Type B pancreatic cell (in vitro differentiated cells): ENCODE data around the gene XPR1. TPM values are rescaled to one million over a fixed set of nuclear protein-coding genes. Genes with fewer than 3 reads are reported as not detected.

ENCODE experiments used
- DNase-seq: peaks from one replicate; pipeline ENCODE4 v3.0.0; 2021; ENCODE audit warnings: mixed read lengths; ENCODE audit not compliant: unreplicated experiment; ENCODE audit errors: extremely low spot score
- H3K27ac Mint-ChIP-seq: 2 replicates; pipeline ENCODE4 v1.8.0; 2021; ENCODE audit warnings: mild to moderate bottlenecking, mixed read lengths
- H3K27me3 Mint-ChIP-seq: 2 replicates; pipeline ENCODE4 v1.8.0; 2021; ENCODE audit warnings: mixed read lengths
- H3K36me3 Mint-ChIP-seq: 2 replicates; pipeline ENCODE4 v1.8.0; 2021; ENCODE audit warnings: mixed read lengths
- H3K4me1 Mint-ChIP-seq: one replicate; pipeline ENCODE4 v1.8.0; 2021; ENCODE audit warnings: mixed read lengths; ENCODE audit not compliant: unreplicated experiment
- H3K4me3 Mint-ChIP-seq: 2 replicates; pipeline ENCODE4 v1.8.0; 2021; ENCODE audit warnings: mild to moderate bottlenecking, mixed read lengths
- H3K9me3 Mint-ChIP-seq: 2 replicates; pipeline ENCODE4 v1.8.0; 2021; ENCODE audit warnings: mixed read lengths
- total RNA-seq: library from RNA; stranded (reverse); gene quantifications from 2 replicates; pipeline ENCODE4 v1.2.1, GENCODE V29; 2021; ENCODE audit warnings: low replicate concordance
- TF ChIP-seq, protein P1 (sequence below): fragments of 200-600 bp; sonication (generic); conservative IDR thresholded peaks from 2 replicates; pipeline ENCODE4 v1.5.0; 2021; ENCODE audit warnings: antibody characterized with exemption, mild to moderate bottlenecking

Gene XPR1
- total RNA-seq, 1 donor from 2014 or later = 48.5 TPM

DNA sequence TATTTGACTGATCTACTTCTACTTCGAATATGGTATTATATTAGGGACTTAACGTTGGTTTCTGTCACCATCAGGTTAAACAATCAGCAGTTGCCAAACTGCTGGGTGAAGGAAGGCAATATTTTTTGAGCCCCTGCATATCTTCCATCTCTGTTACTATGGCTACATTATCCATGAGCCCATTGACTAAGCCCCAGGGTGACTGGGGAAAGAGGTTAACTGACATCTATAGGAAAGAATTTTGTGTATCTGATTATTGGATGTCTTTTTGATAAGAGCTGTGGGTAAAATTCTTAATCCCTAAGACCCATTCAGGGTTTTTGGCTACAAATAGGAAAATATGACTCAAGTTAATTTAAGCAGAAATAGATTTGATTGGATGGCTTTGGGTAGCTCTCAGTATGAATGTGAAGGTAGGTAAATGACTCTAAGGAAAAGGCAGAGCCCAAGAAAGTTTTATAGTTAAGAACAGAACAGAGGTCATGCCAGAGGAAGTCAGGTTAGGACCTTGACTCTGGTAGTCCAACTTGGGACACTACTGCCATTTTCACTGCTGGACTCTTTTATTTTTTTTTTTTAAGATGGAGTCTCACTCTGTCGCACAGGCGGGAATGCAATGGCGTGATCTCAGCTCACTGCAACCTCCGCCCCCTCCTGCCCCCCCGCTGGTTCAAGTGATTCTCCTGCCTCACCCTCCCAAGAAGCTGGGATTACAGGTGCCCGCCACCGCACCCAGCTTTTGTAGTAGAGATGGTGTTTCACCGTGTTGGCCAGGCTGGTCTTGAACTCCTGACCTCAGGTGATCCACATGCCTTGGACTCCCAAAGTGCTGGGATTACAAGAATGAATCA is 8.9 kb upstream of the XPR1 start:
- no peak for DNase-seq
- H3K9me3 Mint-ChIP-seq = no peaks in the 10 kb centered on the region
- H3K27me3 Mint-ChIP-seq = peaks cover 3% of the 10 kb centered on the region
- H3K4me3 Mint-ChIP-seq = no peak overlapping the region
- H3K27ac Mint-ChIP-seq = no peak overlapping the region
- no peaks in the 10 kb centered on the region for H3K4me1 Mint-ChIP-seq
- TF ChIP-seq, protein P1, sequence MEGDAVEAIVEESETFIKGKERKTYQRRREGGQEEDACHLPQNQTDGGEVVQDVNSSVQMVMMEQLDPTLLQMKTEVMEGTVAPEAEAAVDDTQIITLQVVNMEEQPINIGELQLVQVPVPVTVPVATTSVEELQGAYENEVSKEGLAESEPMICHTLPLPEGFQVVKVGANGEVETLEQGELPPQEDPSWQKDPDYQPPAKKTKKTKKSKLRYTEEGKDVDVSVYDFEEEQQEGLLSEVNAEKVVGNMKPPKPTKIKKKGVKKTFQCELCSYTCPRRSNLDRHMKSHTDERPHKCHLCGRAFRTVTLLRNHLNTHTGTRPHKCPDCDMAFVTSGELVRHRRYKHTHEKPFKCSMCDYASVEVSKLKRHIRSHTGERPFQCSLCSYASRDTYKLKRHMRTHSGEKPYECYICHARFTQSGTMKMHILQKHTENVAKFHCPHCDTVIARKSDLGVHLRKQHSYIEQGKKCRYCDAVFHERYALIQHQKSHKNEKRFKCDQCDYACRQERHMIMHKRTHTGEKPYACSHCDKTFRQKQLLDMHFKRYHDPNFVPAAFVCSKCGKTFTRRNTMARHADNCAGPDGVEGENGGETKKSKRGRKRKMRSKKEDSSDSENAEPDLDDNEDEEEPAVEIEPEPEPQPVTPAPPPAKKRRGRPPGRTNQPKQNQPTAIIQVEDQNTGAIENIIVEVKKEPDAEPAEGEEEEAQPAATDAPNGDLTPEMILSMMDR = no peak
- H3K36me3 Mint-ChIP-seq = no peaks in the 10 kb centered on the region

- no peaks in the 10 kb centered on the region for H3K36me3 Mint-ChIP-seq
- no peak for DNase-seq
- TF ChIP-seq, protein P1 = peak; percentile 54
Measured at GRCh38 chr1:180623579-180624347, 8.1 kb upstream of the XPR1 start.

DNA sequence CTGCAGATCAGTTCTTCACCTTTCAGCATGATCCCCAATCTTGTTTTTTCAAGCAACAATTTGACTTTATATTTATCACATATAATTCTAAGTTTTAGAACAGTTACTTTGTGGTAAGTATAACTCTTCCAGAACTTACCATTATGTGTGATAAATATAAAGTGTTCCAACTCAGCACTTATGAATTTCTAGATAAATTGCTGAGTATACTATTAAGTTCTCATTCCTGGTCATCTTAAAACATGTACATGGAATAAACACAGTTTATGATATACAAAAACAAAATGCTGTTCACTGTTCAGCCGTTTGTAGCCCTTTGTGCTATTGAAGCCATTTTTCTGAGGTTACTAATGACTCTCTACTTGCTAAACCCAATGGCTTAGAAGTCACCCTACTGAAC is 5.1 kb upstream of the XPR1 start:
- H3K4me1 Mint-ChIP-seq = no peaks in the 10 kb centered on the region
- no peak overlapping the region for H3K27ac Mint-ChIP-seq
- H3K27me3 Mint-ChIP-seq = peaks cover 3% of the 10 kb centered on the region
- no peak for DNase-seq
- H3K4me3 Mint-ChIP-seq = no peak overlapping the region
- TF ChIP-seq, protein P1 = no peak
- H3K9me3 Mint-ChIP-seq = no peaks in the 10 kb centered on the region
- no peaks in the 10 kb centered on the region for H3K36me3 Mint-ChIP-seq

More at GRCh38 chr1:180623579-180624347, 8.1 kb upstream of the XPR1 start:
- H3K27me3 Mint-ChIP-seq = peaks cover 3% of the 10 kb centered on the region
- H3K27ac Mint-ChIP-seq = no peak overlapping the region
- no peaks in the 10 kb centered on the region for H3K9me3 Mint-ChIP-seq
- H3K4me1 Mint-ChIP-seq = no peaks in the 10 kb centered on the region
- H3K4me3 Mint-ChIP-seq = no peak overlapping the region

DNA sequence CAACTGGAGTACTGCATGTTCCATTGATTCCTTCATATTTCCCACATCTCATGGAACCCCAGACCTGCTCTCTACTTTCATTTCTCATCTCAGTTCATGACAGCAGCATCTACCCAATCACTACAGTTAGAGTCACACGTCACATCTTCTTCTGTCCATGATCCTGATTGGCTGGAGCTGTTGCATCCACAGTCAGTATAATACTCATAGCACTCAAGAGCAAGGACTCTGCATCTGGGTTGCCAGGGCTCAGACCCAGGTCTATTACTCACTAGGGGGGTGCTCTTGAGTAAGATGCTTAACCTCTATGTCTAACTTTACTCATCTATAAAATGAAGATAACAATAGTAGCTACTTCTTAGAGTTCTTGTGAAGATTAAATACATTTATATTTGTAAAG is 4.4 kb upstream of the XPR1 start:
- Mint-ChIP-seq H3K27me3 (peaks cover 3% of the 10 kb centered on the region), H3K4me1 (no peaks in the 10 kb centered on the region), H3K27ac (no peak overlapping the region), H3K9me3 (no peaks in the 10 kb centered on the region), H3K36me3 (no peaks in the 10 kb centered on the region), H3K4me3 (no peak overlapping the region)
- no peak for DNase-seq
- TF ChIP-seq, protein P1 = no peak

DNA sequence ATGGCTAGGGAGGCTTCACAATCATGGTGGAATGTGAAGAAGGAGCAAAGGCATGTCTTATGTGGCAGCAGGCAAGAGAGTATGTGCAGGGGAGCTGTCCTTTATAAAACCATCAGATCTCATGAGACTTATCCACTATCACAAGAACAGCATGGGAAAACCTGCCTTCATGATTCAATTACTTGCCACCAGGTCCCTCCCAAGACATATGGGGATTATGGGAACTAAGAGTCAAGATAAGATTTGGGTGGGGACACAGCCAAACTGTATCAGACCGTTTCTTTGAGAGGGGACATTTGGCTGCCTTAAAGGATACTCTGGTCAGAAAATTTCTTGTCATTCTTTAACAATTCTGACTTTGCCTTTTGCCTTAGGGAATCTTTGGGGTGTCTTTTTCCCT is 3.2 kb upstream of the XPR1 start:
- Mint-ChIP-seq H3K4me1 (no peaks in the 10 kb centered on the region), H3K4me3 (no peak overlapping the region), H3K27me3 (peaks cover 3% of the 10 kb centered on the region), H3K36me3 (no peaks in the 10 kb centered on the region), H3K27ac (no peak overlapping the region), H3K9me3 (no peaks in the 10 kb centered on the region)
- TF ChIP-seq, protein P1 = no peak
- no peak for DNase-seq
